Fibroblast of skin of left biceps (primary cell): ENCODE measurements around the gene INVS.
"Not testable (repeated sequence)": the region's sequence is repeated elsewhere in the genome, so short reads cannot be mapped to it uniquely, and the experiment has no call there.

Experiments used
- DNase-seq, 2 experiments: peaks; one replicate each; pipeline ENCODE4 v3.0.0-alpha.2; 2013; ENCODE audit warnings: low read depth in 2 of 2

Gene INVS

GRCh38 chr9:100098887-100099721, at the start of gene INVS, which contains the start of gene ERP44:
INVS (plus strand) TSS chr9:100099243; CDS start chr9:100104522, 5,279 bp downstream.
ERP44 (minus strand) TSS chr9:100099000; CDS start chr9:100098840, 160 bp downstream.
- peak; percentile 96 to 97 for DNase-seq

GRCh38 chr9:100049551-100049950, 49.5 kb upstream of the INVS start:
- no peak for DNase-seq

- DNase-seq: no peak
Observed at GRCh38 chr9:100052375-100052774, 46.7 kb upstream of the INVS start.

GRCh38 chr9:100056561-100056960, 42.5 kb upstream of the INVS start:
- no peak for DNase-seq

GRCh38 chr9:100057624-100058023, 41.4 kb upstream of the INVS start:
- no peak for DNase-seq

GRCh38 chr9:100058699-100059579, 40.1 kb upstream of the INVS start:
- DNase-seq: no peak

- not testable (repeated sequence) for DNase-seq
Observed at GRCh38 chr9:100062683-100063082, 36.4 kb upstream of the INVS start.

GRCh38 chr9:100063185-100063584, 35.9 kb upstream of the INVS start:
- DNase-seq: no peak

GRCh38 chr9:100064872-100065581, 34.0 kb upstream of the INVS start:
- DNase-seq: peak; percentile 42 to 45

- no peak for DNase-seq
Observed at GRCh38 chr9:100066539-100066938, 32.5 kb upstream of the INVS start.

GRCh38 chr9:100067990-100068389, 31.1 kb upstream of the INVS start:
- DNase-seq: not testable (repeated sequence)

- DNase-seq: not testable (repeated sequence)
Observed at GRCh38 chr9:100069068-100069467, 30.0 kb upstream of the INVS start.

GRCh38 chr9:100070104-100071041, 28.7 kb upstream of the INVS start:
- DNase-seq: no peak

GRCh38 chr9:100071271-100071670, 27.8 kb upstream of the INVS start:
- no peak for DNase-seq

- DNase-seq: no peak
Observed at GRCh38 chr9:100072805-100073204, 26.2 kb upstream of the INVS start.

- no peak for DNase-seq
Observed at GRCh38 chr9:100074093-100074492, 24.9 kb upstream of the INVS start.

GRCh38 chr9:100074989-100075388, 24.1 kb upstream of the INVS start:
- DNase-seq: no peak

GRCh38 chr9:100076256-100076655, 22.8 kb upstream of the INVS start:
- not testable (repeated sequence) for DNase-seq

GRCh38 chr9:100082782-100083181, 16.3 kb upstream of the INVS start:
- DNase-seq: peak; percentile 37 to 48

GRCh38 chr9:100083448-100084127, 15.5 kb upstream of the INVS start:
- DNase-seq: no peak
